ENCODE measurements around the gene COPA. TPM values are rescaled to one million over a fixed set of nuclear protein-coding genes. Genes with fewer than 3 reads are reported as not detected.
"Not testable (repeated sequence)": the region's sequence is repeated elsewhere in the genome, so short reads cannot be mapped to it uniquely, and the experiment has no call there.

Gene COPA
- 100 to 1,000 TPM; 118 to 179 (median 155) TPM for total RNA-seq

GRCh38 chr1:160342953-160343869 is at the start of gene COPA, which contains the start of gene NCSTN:
Gene COPA (minus strand): TSS chr1:160343250. CDS start chr1:160343170, 80 bp downstream.
Gene NCSTN (plus strand): TSS chr1:160343383. CDS start chr1:160343397, 14 bp downstream.
- ATAC-seq (ENCODE audit: low FRiP score) (peak; percentile 99), DNase-seq (ENCODE audit: low spot score) (peak; percentile 78)
- no peak for TF ChIP-seq CTCF (IDR thresholded peaks at IDR 0.05)

GRCh38 chr1:160388406-160388805 is 45.4 kb upstream of the COPA start:
- ATAC-seq (ENCODE audit: low FRiP score); DNase-seq (ENCODE audit: low spot score): not testable (repeated sequence)

- not testable (repeated sequence) for ATAC-seq (ENCODE audit: low FRiP score); DNase-seq (ENCODE audit: low spot score)
Measured at GRCh38 chr1:160384812-160385211, 41.8 kb upstream of the COPA start.

- DNase-seq (ENCODE audit: low spot score) (no peak), ATAC-seq (ENCODE audit: low FRiP score) (no peak)
- no peak for TF ChIP-seq CTCF (IDR thresholded peaks at IDR 0.05)
Measured at GRCh38 chr1:160377585-160378206, 34.6 kb upstream of the COPA start.

- ATAC-seq (ENCODE audit: low FRiP score) (no peak), DNase-seq (ENCODE audit: low spot score) (no peak)
- TF ChIP-seq CTCF (IDR thresholded peaks at IDR 0.05): peak in 1 of 3 donors; percentile 61
Measured at GRCh38 chr1:160376525-160377131, 33.6 kb upstream of the COPA start.

GRCh38 chr1:160375788-160376524 is 32.9 kb upstream of the COPA start:
- no peak for ATAC-seq (ENCODE audit: low FRiP score)
- TF ChIP-seq CTCF (IDR thresholded peaks at IDR 0.05): no peak

GRCh38 chr1:160374306-160375110 is 31.5 kb upstream of the COPA start:
- DNase-seq (ENCODE audit: low spot score) (no peak), ATAC-seq (ENCODE audit: low FRiP score) (no peak)
- no peak for TF ChIP-seq CTCF (IDR thresholded peaks at IDR 0.05)

More at GRCh38 chr1:160375788-160376524, 32.9 kb upstream of the COPA start:
- no peak for DNase-seq (ENCODE audit: low spot score)
